PC-3 (cell line): Measurements from ENCODE around the gene HLCS.

Experiments
- EZH2 ChIP-seq: fragments of 300-600 bp; sonication (generic); IDR thresholded peaks from one replicate; pipeline ENCODE4 v1.6.1; 2017; ENCODE audit warnings: antibody characterized with exemption, mild to moderate bottlenecking, low read length; ENCODE audit not compliant: unreplicated experiment
- EZH2phosphoT487 ChIP-seq: fragments of 300-600 bp; sonication (generic); IDR thresholded peaks from 2 replicates; pipeline ENCODE4 v1.6.1; 2018; ENCODE audit warnings: mild to moderate bottlenecking, antibody characterized with exemption, low read length, borderline replicate concordance
- TF ChIP-seq, protein P1 (sequence below): fragments of 300-600 bp; sonication (generic); conservative IDR thresholded peaks from 2 replicates; pipeline ENCODE4 v1.5.1; 2017; ENCODE audit warnings: antibody characterized with exemption, low read depth, mild to moderate bottlenecking, low read length

DNA sequence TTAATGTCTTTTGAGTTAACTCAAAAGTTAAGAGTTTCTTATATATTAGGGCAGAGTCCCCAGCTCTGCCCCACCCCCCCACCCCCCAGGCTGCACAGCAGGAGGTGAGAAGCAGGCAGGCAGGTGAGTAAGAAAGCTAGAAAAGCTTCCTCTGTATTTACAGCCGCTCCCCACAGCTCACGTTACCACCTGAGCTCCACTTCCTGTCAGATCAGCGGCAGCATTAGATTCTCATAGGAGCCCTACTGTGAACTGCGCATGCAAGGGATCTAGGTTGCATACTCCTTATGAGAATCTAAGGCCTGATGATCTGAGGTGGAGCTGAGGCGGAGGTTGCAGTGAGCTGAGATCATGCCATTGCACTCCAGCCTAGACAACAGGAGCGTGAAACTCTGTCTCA, 185.6 kb downstream of the HLCS start:
- TF ChIP-seq EZH2phosphoT487 (no peak), EZH2 (no peak)
- TF ChIP-seq, protein P1, sequence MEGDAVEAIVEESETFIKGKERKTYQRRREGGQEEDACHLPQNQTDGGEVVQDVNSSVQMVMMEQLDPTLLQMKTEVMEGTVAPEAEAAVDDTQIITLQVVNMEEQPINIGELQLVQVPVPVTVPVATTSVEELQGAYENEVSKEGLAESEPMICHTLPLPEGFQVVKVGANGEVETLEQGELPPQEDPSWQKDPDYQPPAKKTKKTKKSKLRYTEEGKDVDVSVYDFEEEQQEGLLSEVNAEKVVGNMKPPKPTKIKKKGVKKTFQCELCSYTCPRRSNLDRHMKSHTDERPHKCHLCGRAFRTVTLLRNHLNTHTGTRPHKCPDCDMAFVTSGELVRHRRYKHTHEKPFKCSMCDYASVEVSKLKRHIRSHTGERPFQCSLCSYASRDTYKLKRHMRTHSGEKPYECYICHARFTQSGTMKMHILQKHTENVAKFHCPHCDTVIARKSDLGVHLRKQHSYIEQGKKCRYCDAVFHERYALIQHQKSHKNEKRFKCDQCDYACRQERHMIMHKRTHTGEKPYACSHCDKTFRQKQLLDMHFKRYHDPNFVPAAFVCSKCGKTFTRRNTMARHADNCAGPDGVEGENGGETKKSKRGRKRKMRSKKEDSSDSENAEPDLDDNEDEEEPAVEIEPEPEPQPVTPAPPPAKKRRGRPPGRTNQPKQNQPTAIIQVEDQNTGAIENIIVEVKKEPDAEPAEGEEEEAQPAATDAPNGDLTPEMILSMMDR = no peak
